22Rv1 (cell line): Measurements from ENCODE around the gene AKT3.

ENCODE experiments used
- H3K27ac ChIP-seq: fragments of 450-650 bp; 2 replicates; pipeline ENCODE4 v1.5.1; 2017
- ZFX ChIP-seq: fragments of 450-650 bp; IDR thresholded peaks from 2 replicates; pipeline ENCODE4 v1.6.1; 2017; ENCODE audit warnings: antibody characterized with exemption, borderline replicate concordance
- TF ChIP-seq, protein P1 (sequence below): fragments of 450-650 bp; IDR thresholded peaks from 2 replicates; pipeline ENCODE4 v1.5.1; 2017; ENCODE audit warnings: mild to moderate bottlenecking

Gene AKT3

DNA sequence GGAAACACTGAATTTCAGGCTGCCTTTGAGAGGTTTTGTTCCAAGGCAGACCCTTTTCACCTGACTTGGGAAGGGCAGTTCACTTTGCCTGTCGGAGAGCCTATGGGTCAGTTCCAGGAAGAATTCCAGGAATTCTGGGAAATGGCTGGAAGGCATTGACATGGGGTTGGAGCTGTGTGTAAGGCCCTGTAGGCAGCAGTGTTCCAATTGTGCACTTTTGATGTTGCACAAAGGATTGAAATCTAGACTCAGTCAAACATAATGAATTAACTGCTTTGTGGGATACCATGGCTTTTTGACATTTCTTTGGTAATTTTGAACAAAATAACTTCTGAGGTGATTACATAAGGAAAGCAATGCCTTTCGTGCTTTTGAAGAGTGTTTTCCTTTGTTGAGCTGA is 409.6 kb downstream of the AKT3 start:
- H3K27ac ChIP-seq = no peak overlapping the region
- TF ChIP-seq, protein P1, sequence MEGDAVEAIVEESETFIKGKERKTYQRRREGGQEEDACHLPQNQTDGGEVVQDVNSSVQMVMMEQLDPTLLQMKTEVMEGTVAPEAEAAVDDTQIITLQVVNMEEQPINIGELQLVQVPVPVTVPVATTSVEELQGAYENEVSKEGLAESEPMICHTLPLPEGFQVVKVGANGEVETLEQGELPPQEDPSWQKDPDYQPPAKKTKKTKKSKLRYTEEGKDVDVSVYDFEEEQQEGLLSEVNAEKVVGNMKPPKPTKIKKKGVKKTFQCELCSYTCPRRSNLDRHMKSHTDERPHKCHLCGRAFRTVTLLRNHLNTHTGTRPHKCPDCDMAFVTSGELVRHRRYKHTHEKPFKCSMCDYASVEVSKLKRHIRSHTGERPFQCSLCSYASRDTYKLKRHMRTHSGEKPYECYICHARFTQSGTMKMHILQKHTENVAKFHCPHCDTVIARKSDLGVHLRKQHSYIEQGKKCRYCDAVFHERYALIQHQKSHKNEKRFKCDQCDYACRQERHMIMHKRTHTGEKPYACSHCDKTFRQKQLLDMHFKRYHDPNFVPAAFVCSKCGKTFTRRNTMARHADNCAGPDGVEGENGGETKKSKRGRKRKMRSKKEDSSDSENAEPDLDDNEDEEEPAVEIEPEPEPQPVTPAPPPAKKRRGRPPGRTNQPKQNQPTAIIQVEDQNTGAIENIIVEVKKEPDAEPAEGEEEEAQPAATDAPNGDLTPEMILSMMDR = no peak
- no peak for TF ChIP-seq ZFX

DNA sequence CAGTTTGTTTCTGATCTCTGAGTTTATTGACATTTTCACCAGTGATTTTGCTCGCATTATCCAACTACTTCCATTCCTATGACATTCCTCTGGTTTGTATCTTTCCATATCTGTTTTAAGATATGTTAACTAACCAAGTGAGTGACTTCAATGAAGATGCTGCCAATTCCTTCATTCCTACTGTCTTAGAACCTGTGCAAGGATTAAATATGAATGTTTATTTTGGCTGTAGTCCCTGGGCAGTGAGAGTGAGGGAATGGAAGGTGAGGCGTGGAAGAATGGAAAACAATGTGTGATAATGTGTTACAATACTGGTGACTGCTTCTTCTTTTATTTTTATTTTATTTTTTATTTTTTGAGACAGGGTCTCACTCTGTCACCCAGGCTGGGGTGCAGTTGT is 411.2 kb downstream of the AKT3 start:
- H3K27ac ChIP-seq = no peak overlapping the region
- TF ChIP-seq, protein P1 = no peak
- no peak for TF ChIP-seq ZFX
